ENCODE measurements around the gene NADSYN1.

Gene NADSYN1

DNA sequence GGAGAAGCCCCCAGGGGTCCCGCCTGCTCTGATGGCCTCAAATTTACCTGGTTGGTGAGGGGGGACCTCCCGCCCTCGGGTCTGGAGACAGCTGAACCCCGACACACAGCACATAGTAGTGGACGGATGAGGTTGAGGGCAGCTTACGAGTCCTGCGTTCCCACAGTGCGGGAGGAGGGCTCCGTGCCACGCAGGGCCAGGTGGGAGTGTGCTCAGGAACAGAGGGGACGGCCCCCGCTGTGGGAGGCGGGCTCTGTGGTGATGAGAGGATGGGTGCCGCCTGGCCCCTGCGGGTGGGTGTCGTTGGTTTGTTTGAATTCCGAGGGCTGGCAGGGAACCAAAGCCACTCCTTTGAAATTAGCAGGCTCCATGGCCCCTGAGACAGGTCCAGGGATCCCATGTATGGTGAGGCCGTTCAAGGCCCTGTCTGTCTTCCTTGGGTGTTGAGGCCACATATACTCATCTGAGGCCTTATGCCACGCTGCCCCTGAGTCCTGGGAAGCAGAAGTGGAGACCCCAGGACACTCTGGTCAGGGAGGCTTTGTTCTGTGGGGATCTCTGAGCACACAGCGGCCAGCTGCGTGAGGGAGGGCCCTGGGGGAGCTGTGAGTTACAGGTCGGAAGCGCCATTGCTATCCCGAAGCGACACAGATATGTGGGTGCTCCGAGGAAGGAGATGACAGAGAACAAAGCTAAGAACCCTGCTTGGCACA, 21.9 kb downstream of the NADSYN1 start:
- no peak overlapping the region for H3K23ac ChIP-seq (ENCODE audit: low read length in 2 of 2)
- H2BK120ac ChIP-seq (ENCODE audit: low read depth, low read length) = no peak overlapping the region
- no peak overlapping the region for H3K27ac ChIP-seq (ENCODE audit: low read length, poor library complexity, severe bottlenecking)
- no peak overlapping the region for H2BK12ac ChIP-seq (ENCODE audit: low read length in 2 of 2)
- no peaks in the 10 kb centered on the region for H3K4me1 ChIP-seq (ENCODE audit: control insufficient read depth, insufficient read depth, low read depth, low read length)
- H2BK5ac ChIP-seq (ENCODE audit: low read depth, low read length, poor library complexity, severe bottlenecking) = no peak overlapping the region
- H3K36me3 ChIP-seq (ENCODE audit: control insufficient read depth in 1 of 2, insufficient read depth in 2 of 2, low read depth in 1 of 2, low read length in 2 of 2) = peaks cover 83 to 87% of the 10 kb centered on the region in 2 experiments
- no peak overlapping the region for H3K9ac ChIP-seq (ENCODE audit: low read length)
- H3K27me3 ChIP-seq (ENCODE audit: control insufficient read depth in 1 of 2, insufficient read depth in 1 of 2, low read length in 2 of 2) = no peaks in the 10 kb centered on the region
- H3K4me3 ChIP-seq (ENCODE audit: insufficient read depth in 1 of 2, low read depth in 1 of 2, low read length in 2 of 2) = no peak overlapping the region
- no peak overlapping the region for H4K8ac ChIP-seq (ENCODE audit: low read length)
- H3K79me1 ChIP-seq (replicated peaks; ENCODE audit: low read length, poor library complexity, severe bottlenecking) = peaks cover 4% of the 10 kb centered on the region
- no peak overlapping the region for H3K14ac ChIP-seq (ENCODE audit: low read length in 2 of 2)
- no peak overlapping the region for H3K18ac ChIP-seq (ENCODE audit: low read depth in 1 of 2, low read length in 2 of 2)
- H4K91ac ChIP-seq (ENCODE audit: low read length) = no peak overlapping the region
- H2AK5ac ChIP-seq (ENCODE audit: low read length, severe bottlenecking) = no peak overlapping the region
- no peak overlapping the region for H3K4ac ChIP-seq (ENCODE audit: low read depth in 1 of 2, low read length in 2 of 2)
- no peak overlapping the region for H2BK15ac ChIP-seq (ENCODE audit: low read depth, poor library complexity, severe bottlenecking)
- DNase-seq = no peak
- no peaks in the 10 kb centered on the region for H3K9me3 ChIP-seq (ENCODE audit: control insufficient read depth, low read length)
- 96% methylated on average over 26 of the region's 26 CpGs for WGBS
- H2AFZ ChIP-seq (ENCODE audit: low read depth, low read length) = no peak overlapping the region
- H3K4me2 ChIP-seq (ENCODE audit: low read length, poor library complexity, severe bottlenecking) = no peak overlapping the region

- no peak overlapping the region for H3K4ac ChIP-seq (ENCODE audit: low read depth in 1 of 2, low read length in 2 of 2)
- no peak overlapping the region for H3K14ac ChIP-seq (ENCODE audit: low read length in 2 of 2)
- no peak overlapping the region for H2BK12ac ChIP-seq (ENCODE audit: low read length in 2 of 2)
- no peak overlapping the region for H3K4me2 ChIP-seq (ENCODE audit: low read length, poor library complexity, severe bottlenecking)
- H3K79me1 ChIP-seq (replicated peaks; ENCODE audit: low read length, poor library complexity, severe bottlenecking) = peaks cover 4% of the 10 kb centered on the region
- H3K9ac ChIP-seq (ENCODE audit: low read length) = no peak overlapping the region
- H3K27ac ChIP-seq (ENCODE audit: low read length, poor library complexity, severe bottlenecking) = no peak overlapping the region
- H3K4me1 ChIP-seq (ENCODE audit: control insufficient read depth, insufficient read depth, low read depth, low read length) = no peaks in the 10 kb centered on the region
- H2AFZ ChIP-seq (ENCODE audit: low read depth, low read length) = no peak overlapping the region
- H3K36me3 ChIP-seq (ENCODE audit: control insufficient read depth in 1 of 2, insufficient read depth in 2 of 2, low read depth in 1 of 2, low read length in 2 of 2) = peaks cover 92 to 97% of the 10 kb centered on the region in 2 experiments
- WGBS = 98% methylated on average over 21 of the region's 21 CpGs
- H4K8ac ChIP-seq (ENCODE audit: low read length) = no peak overlapping the region
- H2BK15ac ChIP-seq (ENCODE audit: low read depth, poor library complexity, severe bottlenecking) = no peak overlapping the region
- H2BK120ac ChIP-seq (ENCODE audit: low read depth, low read length) = no peak overlapping the region
- H3K27me3 ChIP-seq (ENCODE audit: control insufficient read depth in 1 of 2, insufficient read depth in 1 of 2, low read length in 2 of 2) = no peaks in the 10 kb centered on the region
- no peak overlapping the region for H3K23ac ChIP-seq (ENCODE audit: low read length in 2 of 2)
- no peak overlapping the region for H2BK5ac ChIP-seq (ENCODE audit: low read depth, low read length, poor library complexity, severe bottlenecking)
- no peak for DNase-seq
- H4K91ac ChIP-seq (ENCODE audit: low read length) = no peak overlapping the region
- H2AK5ac ChIP-seq (ENCODE audit: low read length, severe bottlenecking) = no peak overlapping the region
- H3K18ac ChIP-seq (ENCODE audit: low read depth in 1 of 2, low read length in 2 of 2) = no peak overlapping the region
- H3K4me3 ChIP-seq (ENCODE audit: insufficient read depth in 1 of 2, low read depth in 1 of 2, low read length in 2 of 2) = no peak overlapping the region
- no peaks in the 10 kb centered on the region for H3K9me3 ChIP-seq (ENCODE audit: control insufficient read depth, low read length)
Observed at GRCh38 chr11:71476031-71476430, 23.0 kb downstream of the NADSYN1 start.

- peaks cover under 1% of the 10 kb centered on the region for H3K79me1 ChIP-seq (replicated peaks; ENCODE audit: low read length, poor library complexity, severe bottlenecking)
- no peak overlapping the region for H2AK5ac ChIP-seq (ENCODE audit: low read length, severe bottlenecking)
- no peak overlapping the region for H3K27ac ChIP-seq (ENCODE audit: low read length, poor library complexity, severe bottlenecking)
Observed at GRCh38 chr11:71476926-71477640, 24.1 kb downstream of the NADSYN1 start.

GRCh38 chr11:71477641-71478527, 24.9 kb downstream of the NADSYN1 start:
- no peak overlapping the region for H2BK15ac ChIP-seq (ENCODE audit: low read depth, poor library complexity, severe bottlenecking)
- no peak overlapping the region for H3K4me2 ChIP-seq (ENCODE audit: low read length, poor library complexity, severe bottlenecking)
- no peaks in the 10 kb centered on the region for H3K79me1 ChIP-seq (replicated peaks; ENCODE audit: low read length, poor library complexity, severe bottlenecking)
- 85% methylated on average over 25 of the region's 25 CpGs for WGBS
- no peak overlapping the region for H2AK5ac ChIP-seq (ENCODE audit: low read length, severe bottlenecking)
- H3K4ac ChIP-seq (ENCODE audit: low read depth in 1 of 2, low read length in 2 of 2) = no peak overlapping the region
- peaks cover 94 to 95% of the 10 kb centered on the region in 2 experiments for H3K36me3 ChIP-seq (ENCODE audit: control insufficient read depth in 1 of 2, insufficient read depth in 2 of 2, low read depth in 1 of 2, low read length in 2 of 2)
- H3K4me1 ChIP-seq (ENCODE audit: control insufficient read depth, insufficient read depth, low read depth, low read length) = no peaks in the 10 kb centered on the region
- H3K14ac ChIP-seq (ENCODE audit: low read length in 2 of 2) = no peak overlapping the region
- H3K23ac ChIP-seq (ENCODE audit: low read length in 2 of 2) = no peak overlapping the region
- H2BK120ac ChIP-seq (ENCODE audit: low read depth, low read length) = no peak overlapping the region
- no peak overlapping the region for H2BK5ac ChIP-seq (ENCODE audit: low read depth, low read length, poor library complexity, severe bottlenecking)
- H2AFZ ChIP-seq (ENCODE audit: low read depth, low read length) = no peak overlapping the region
- H3K9ac ChIP-seq (ENCODE audit: low read length) = no peak overlapping the region
- no peaks in the 10 kb centered on the region for H3K27me3 ChIP-seq (ENCODE audit: control insufficient read depth in 1 of 2, insufficient read depth in 1 of 2, low read length in 2 of 2)
- no peak overlapping the region for H3K18ac ChIP-seq (ENCODE audit: low read depth in 1 of 2, low read length in 2 of 2)
- no peaks in the 10 kb centered on the region for H3K9me3 ChIP-seq (ENCODE audit: control insufficient read depth, low read length)
- H4K91ac ChIP-seq (ENCODE audit: low read length) = no peak overlapping the region
- H2BK12ac ChIP-seq (ENCODE audit: low read length in 2 of 2) = no peak overlapping the region
- H3K27ac ChIP-seq (ENCODE audit: low read length, poor library complexity, severe bottlenecking) = no peak overlapping the region
- no peak overlapping the region for H3K4me3 ChIP-seq (ENCODE audit: insufficient read depth in 1 of 2, low read depth in 1 of 2, low read length in 2 of 2)
- H4K8ac ChIP-seq (ENCODE audit: low read length) = no peak overlapping the region
- no peak for DNase-seq

More at GRCh38 chr11:71476926-71477640, 24.1 kb downstream of the NADSYN1 start:
- Histone ChIP-seq H2BK15ac (ENCODE audit: low read depth, poor library complexity, severe bottlenecking) (no peak overlapping the region), H4K8ac (ENCODE audit: low read length) (no peak overlapping the region), H3K4me2 (ENCODE audit: low read length, poor library complexity, severe bottlenecking) (no peak overlapping the region), H3K4me1 (ENCODE audit: control insufficient read depth, insufficient read depth, low read depth, low read length) (no peaks in the 10 kb centered on the region), H3K14ac (ENCODE audit: low read length in 2 of 2) (no peak overlapping the region), H2BK5ac (ENCODE audit: low read depth, low read length, poor library complexity, severe bottlenecking) (no peak overlapping the region), H3K4me3 (ENCODE audit: insufficient read depth in 1 of 2, low read depth in 1 of 2, low read length in 2 of 2) (no peak overlapping the region), H2BK120ac (ENCODE audit: low read depth, low read length) (no peak overlapping the region), H3K9me3 (ENCODE audit: control insufficient read depth, low read length) (no peaks in the 10 kb centered on the region), H3K36me3 (ENCODE audit: control insufficient read depth in 1 of 2, insufficient read depth in 2 of 2, low read depth in 1 of 2, low read length in 2 of 2) (peaks cover 95 to 97% of the 10 kb centered on the region in 2 experiments), H3K4ac (ENCODE audit: low read depth in 1 of 2, low read length in 2 of 2) (no peak overlapping the region), H3K27me3 (ENCODE audit: control insufficient read depth in 1 of 2, insufficient read depth in 1 of 2, low read length in 2 of 2) (no peaks in the 10 kb centered on the region), H2AFZ (ENCODE audit: low read depth, low read length) (no peak overlapping the region), H4K91ac (ENCODE audit: low read length) (no peak overlapping the region), H3K9ac (ENCODE audit: low read length) (no peak overlapping the region), H3K23ac (ENCODE audit: low read length in 2 of 2) (no peak overlapping the region), H2BK12ac (ENCODE audit: low read length in 2 of 2) (no peak overlapping the region), H3K18ac (ENCODE audit: low read depth in 1 of 2, low read length in 2 of 2) (no peak overlapping the region)
- 93% methylated on average over 33 of the region's 34 CpGs for WGBS
- no peak for DNase-seq
